BLaER1 treated with 17β-estradiol and CSF1 and Interleukin-3, amounts not matched to agents 10 nM and 100 nM (cell line): Measurements from ENCODE around the gene SLC5A1.

Experiments used
- H3K27ac ChIP-seq, 11 experiments: shearing (Covaris generic); formaldehyde crosslinking; 2 replicates each; pipeline ENCODE4 v1.8.1; 2022
- H3K27me3 ChIP-seq, 11 experiments: shearing (Covaris generic); formaldehyde crosslinking; 2 replicates each; pipeline ENCODE4 v1.8.1; 2022
- H3K36me3 ChIP-seq, 11 experiments: shearing (Covaris generic); formaldehyde crosslinking; 2 replicates each; pipeline ENCODE4 v1.8.1; 2022
- H3K4me1 ChIP-seq, 10 experiments: shearing (Covaris generic); formaldehyde crosslinking; 2 replicates each; pipeline ENCODE4 v1.8.1; 2022
- H3K4me2 ChIP-seq, 11 experiments: shearing (Covaris generic); formaldehyde crosslinking; 2 replicates each; pipeline ENCODE4 v1.8.1; 2022
- H3K4me3 ChIP-seq, 10 experiments: shearing (Covaris generic); formaldehyde crosslinking; 2 replicates each; pipeline ENCODE4 v1.8.1; 2022
- H3K9ac ChIP-seq, 11 experiments: shearing (Covaris generic); formaldehyde crosslinking; 2 replicates each; pipeline ENCODE4 v1.8.1; 2022
- H3K9me3 ChIP-seq, 11 experiments: shearing (Covaris generic); formaldehyde crosslinking; replicated peaks in 1 of 11; 2 replicates each; pipeline ENCODE4 v1.8.1; 2022
- H4K20me1 ChIP-seq, 11 experiments: shearing (Covaris generic); formaldehyde crosslinking; 2 replicates each; pipeline ENCODE4 v1.8.1; 2022
- Cebpa-rat ChIP-seq, 11 experiments: shearing (Covaris generic); IDR thresholded peaks; 2 replicates each; pipeline ENCODE4 v1.8.1; 2022

SLC5A1 gene

GRCh38 chr22:32063701-32064100 lies 20.6 kb downstream of the SLC5A1 start:
- Histone ChIP-seq H3K9me3 (no peaks in the 10 kb centered on the region), H3K4me2 (no peak overlapping the region), H4K20me1 (no peaks in the 10 kb centered on the region), H3K27ac (no peak overlapping the region), H3K4me1 (no peaks in the 10 kb centered on the region), H3K4me3 (no peak overlapping the region), H3K27me3 (no peaks in the 10 kb centered on the region), H3K36me3 (no peaks in the 10 kb centered on the region), H3K9ac (no peak overlapping the region)
- TF ChIP-seq Cebpa-rat (IDR thresholded peaks at IDR 0.05) = no peak

- Histone ChIP-seq H3K27me3 (no peaks in the 10 kb centered on the region), H3K9ac (no peak overlapping the region), H4K20me1 (no peaks in the 10 kb centered on the region), H3K27ac (no peak overlapping the region), H3K4me2 (no peak overlapping the region), H3K4me1 (no peaks in the 10 kb centered on the region), H3K36me3 (no peaks in the 10 kb centered on the region), H3K9me3 (no peaks in the 10 kb centered on the region), H3K4me3 (no peak overlapping the region)
- no peak for TF ChIP-seq Cebpa-rat (IDR thresholded peaks at IDR 0.05)
These were observed 23.8 kb downstream of the SLC5A1 start for GRCh38 chr22:32066820-32067219.

GRCh38 chr22:32067613-32068012 lies 24.6 kb downstream of the SLC5A1 start:
- Histone ChIP-seq H3K4me2 (no peak overlapping the region), H3K27me3 (no peaks in the 10 kb centered on the region), H3K9me3 (no peaks in the 10 kb centered on the region), H3K27ac (no peak overlapping the region), H4K20me1 (no peaks in the 10 kb centered on the region), H3K4me3 (no peak overlapping the region), H3K4me1 (no peaks in the 10 kb centered on the region), H3K9ac (no peak overlapping the region), H3K36me3 (no peaks in the 10 kb centered on the region)
- no peak for TF ChIP-seq Cebpa-rat (IDR thresholded peaks at IDR 0.05)

- H3K36me3 ChIP-seq = no peaks in the 10 kb centered on the region
- no peak overlapping the region for H3K9ac ChIP-seq
- no peaks in the 10 kb centered on the region for H4K20me1 ChIP-seq
- no peak overlapping the region for H3K4me3 ChIP-seq
- TF ChIP-seq Cebpa-rat (IDR thresholded peaks at IDR 0.05) = no peak
- no peak overlapping the region for H3K4me2 ChIP-seq
- H3K27ac ChIP-seq = no peak overlapping the region
- no peaks in the 10 kb centered on the region for H3K9me3 ChIP-seq
- H3K27me3 ChIP-seq = no peaks in the 10 kb centered on the region
- H3K4me1 ChIP-seq = no peaks in the 10 kb centered on the region
These were observed 26.7 kb downstream of the SLC5A1 start for GRCh38 chr22:32069579-32070372.

GRCh38 chr22:32073262-32073661 lies 30.2 kb downstream of the SLC5A1 start:
- H3K9ac ChIP-seq = no peak overlapping the region
- H3K36me3 ChIP-seq = no peaks in the 10 kb centered on the region
- no peaks in the 10 kb centered on the region for H4K20me1 ChIP-seq
- H3K9me3 ChIP-seq = no peaks in the 10 kb centered on the region
- H3K4me2 ChIP-seq = no peak overlapping the region
- no peak for TF ChIP-seq Cebpa-rat (IDR thresholded peaks at IDR 0.05)
- H3K4me3 ChIP-seq = no peak overlapping the region
- no peaks in the 10 kb centered on the region for H3K27me3 ChIP-seq
- H3K4me1 ChIP-seq = no peaks in the 10 kb centered on the region; a peak in 2 of 20 replicates
- no peak overlapping the region for H3K27ac ChIP-seq

GRCh38 chr22:32073823-32074380 lies 30.8 kb downstream of the SLC5A1 start:
- Histone ChIP-seq H3K36me3 (no peaks in the 10 kb centered on the region), H4K20me1 (no peaks in the 10 kb centered on the region), H3K9ac (no peak overlapping the region), H3K4me2 (no peak overlapping the region), H3K4me1 (no peaks in the 10 kb centered on the region; a peak in 2 of 20 replicates), H3K27ac (no peak overlapping the region), H3K27me3 (no peaks in the 10 kb centered on the region), H3K4me3 (no peak overlapping the region), H3K9me3 (no peaks in the 10 kb centered on the region)
- no peak for TF ChIP-seq Cebpa-rat (IDR thresholded peaks at IDR 0.05)

GRCh38 chr22:32075997-32076760 lies 33.1 kb downstream of the SLC5A1 start:
- no peak overlapping the region for H3K4me3 ChIP-seq
- TF ChIP-seq Cebpa-rat (IDR thresholded peaks at IDR 0.05) = no peak
- H3K27me3 ChIP-seq = no peaks in the 10 kb centered on the region
- no peaks in the 10 kb centered on the region for H3K9me3 ChIP-seq
- H3K27ac ChIP-seq = no peak overlapping the region
- no peaks in the 10 kb centered on the region; a peak in 2 of 20 replicates for H3K4me1 ChIP-seq
- H3K9ac ChIP-seq = no peak overlapping the region
- no peak overlapping the region for H3K4me2 ChIP-seq
- H3K36me3 ChIP-seq = no peaks in the 10 kb centered on the region
- H4K20me1 ChIP-seq = no peaks in the 10 kb centered on the region

GRCh38 chr22:32076761-32077084 lies 33.7 kb downstream of the SLC5A1 start:
- H3K9ac ChIP-seq = no peak overlapping the region
- no peak overlapping the region for H3K4me2 ChIP-seq
- no peaks in the 10 kb centered on the region for H3K9me3 ChIP-seq
- TF ChIP-seq Cebpa-rat (IDR thresholded peaks at IDR 0.05) = no peak
- no peaks in the 10 kb centered on the region for H3K27me3 ChIP-seq
- no peak overlapping the region for H3K27ac ChIP-seq
- H3K4me3 ChIP-seq = no peak overlapping the region
- H4K20me1 ChIP-seq = no peaks in the 10 kb centered on the region
- H3K36me3 ChIP-seq = no peaks in the 10 kb centered on the region
- H3K4me1 ChIP-seq = no peaks in the 10 kb centered on the region; a peak in 2 of 20 replicates

- Histone ChIP-seq H3K4me3 (no peak overlapping the region), H4K20me1 (no peaks in the 10 kb centered on the region), H3K9ac (no peak overlapping the region), H3K4me1 (no peaks in the 10 kb centered on the region; a peak in 2 of 20 replicates), H3K4me2 (no peak overlapping the region), H3K27me3 (no peaks in the 10 kb centered on the region), H3K36me3 (no peaks in the 10 kb centered on the region), H3K27ac (no peak overlapping the region), H3K9me3 (no peaks in the 10 kb centered on the region)
- TF ChIP-seq Cebpa-rat (IDR thresholded peaks at IDR 0.05) = no peak
These were observed 34.1 kb downstream of the SLC5A1 start for GRCh38 chr22:32077151-32077550.
